ENCODE measurements around the gene CTIF.

DNA sequence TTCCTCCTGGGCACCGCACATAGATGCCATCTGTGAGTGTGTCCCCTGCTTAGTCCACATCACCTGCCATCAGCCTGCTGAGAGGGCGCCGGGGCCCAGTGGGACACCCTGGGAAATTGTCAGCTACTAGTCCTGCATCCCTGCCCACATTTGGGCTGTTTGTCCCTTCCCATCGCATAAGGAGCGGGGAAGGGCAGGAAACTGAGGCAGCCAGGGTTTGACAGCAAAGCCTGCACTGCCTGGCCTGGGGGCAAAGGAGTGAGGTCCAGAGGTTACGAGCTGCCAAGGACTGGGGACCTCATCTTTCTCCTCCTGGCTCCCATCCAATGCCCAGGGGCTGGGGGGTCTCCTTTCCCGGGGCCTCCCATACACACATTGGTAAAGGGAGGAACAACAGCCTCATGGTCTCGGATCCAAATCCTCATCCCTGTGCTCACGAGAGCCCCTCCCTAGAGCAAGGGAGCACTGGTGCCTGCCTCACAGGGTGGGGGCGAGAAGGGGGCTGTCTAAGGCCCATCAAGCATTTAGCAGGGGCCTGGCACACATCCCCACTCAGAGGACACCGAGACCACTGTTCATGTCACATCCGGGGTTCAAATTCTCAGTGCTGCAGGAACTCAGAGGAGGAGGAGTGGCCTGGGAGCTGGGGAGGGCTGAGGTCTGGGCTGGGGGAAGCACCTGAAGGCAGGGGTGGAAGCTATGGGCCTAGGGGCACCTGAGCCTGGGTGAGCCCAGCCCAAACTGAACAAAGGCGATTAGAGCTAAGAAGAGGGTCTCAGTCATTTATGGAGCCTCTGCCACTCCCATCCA is 298.2 kb downstream of the CTIF start:
- TF ChIP-seq EZH2 (IDR thresholded peaks at IDR 0.05; ENCODE audit: low read length, missing control alignments) (no peak), CTCF (conservative IDR thresholded peaks at IDR 0.05 in 1 of 2, IDR thresholded peaks at IDR 0.05 in 1 of 2; ENCODE audit: low read depth in 1 of 2, low read length in 2 of 2) (no peak)
